GM11168 (cell line): ENCODE results near the gene KIAA1328.

ENCODE experiments used
- in situ Hi-C: fragments of 300-500 bp; cut with MboI; formaldehyde crosslinking; loops from one replicate; pipeline ENCODE4 v1.12.0; 2022; ENCODE audit warnings: low sequenced_read_pairs; ENCODE audit not compliant: unreplicated experiment

KIAA1328 gene

GRCh38 chr18:36821681-36822080, 7.2 kb upstream of the KIAA1328 start:
- in situ Hi-C loops: no loop called here

GRCh38 chr18:36825526-36825925, 3.4 kb upstream of the KIAA1328 start:
- in situ Hi-C loops: no loop called here

- in situ Hi-C loops: no loop called here
Observed at GRCh38 chr18:36826556-36826955, 2.4 kb upstream of the KIAA1328 start.

- in situ Hi-C loops: no loop called here
Observed at GRCh38 chr18:36828157-36828629, 734 bp upstream of the KIAA1328 start.

- in situ Hi-C loops: no loop called here
Observed at GRCh38 chr18:36829362-36830157, 633 bp downstream of the KIAA1328 start.

- in situ Hi-C loops: no loop called here
Observed at GRCh38 chr18:36830158-36830495, 1.2 kb downstream of the KIAA1328 start.

- in situ Hi-C loops: no loop called here
Observed at GRCh38 chr18:36831139-36831538, 2.2 kb downstream of the KIAA1328 start.

GRCh38 chr18:36833120-36833519, 4.2 kb downstream of the KIAA1328 start:
- in situ Hi-C loops: no loop called here

GRCh38 chr18:36835927-36836326, 7.0 kb downstream of the KIAA1328 start:
- in situ Hi-C loops: no loop called here

GRCh38 chr18:36839835-36840234, 10.9 kb downstream of the KIAA1328 start:
- in situ Hi-C loops: no loop called here

- in situ Hi-C loops: no loop called here
Observed at GRCh38 chr18:36843199-36843598, 14.3 kb downstream of the KIAA1328 start.

GRCh38 chr18:36843784-36844183, 14.9 kb downstream of the KIAA1328 start:
- in situ Hi-C loops: no loop called here

GRCh38 chr18:36848609-36849008, 19.7 kb downstream of the KIAA1328 start:
- in situ Hi-C loops: no loop called here

- in situ Hi-C loops: no loop called here
Observed at GRCh38 chr18:36849288-36850006, 20.5 kb downstream of the KIAA1328 start.

- in situ Hi-C loops: no loop called here
Observed at GRCh38 chr18:36850527-36851201, 21.7 kb downstream of the KIAA1328 start.

GRCh38 chr18:36851202-36851590, 22.3 kb downstream of the KIAA1328 start:
- in situ Hi-C loops: no loop called here

- in situ Hi-C loops: no loop called here
Observed at GRCh38 chr18:36856815-36857214, 27.9 kb downstream of the KIAA1328 start.

- in situ Hi-C loops: no loop called here
Observed at GRCh38 chr18:36862182-36862581, 33.3 kb downstream of the KIAA1328 start.

- in situ Hi-C loops: no loop called here
Observed at GRCh38 chr18:36867056-36867455, 38.1 kb downstream of the KIAA1328 start.

- in situ Hi-C loops: no loop called here
Observed at GRCh38 chr18:36871801-36872200, 42.9 kb downstream of the KIAA1328 start.

GRCh38 chr18:36872329-36872728, 43.4 kb downstream of the KIAA1328 start:
- in situ Hi-C loops: no loop called here
